Mesendoderm (in vitro differentiated cells): ENCODE data around the gene PTGDR2.

Experiments
- DNase-seq: peaks from one replicate; pipeline ENCODE4 v3.0.0; 2013
- H2AK5ac ChIP-seq: 2 replicates; pipeline ENCODE4 v1.6.1; 2013; ENCODE audit warnings: low read length, inconsistent platforms
- H2BK120ac ChIP-seq: 2 replicates; pipeline ENCODE4 v1.6.1; 2013; ENCODE audit warnings: low read depth, mild to moderate bottlenecking, low read length, moderate library complexity, mixed read lengths
- H2BK15ac ChIP-seq: replicated peaks from 2 replicates; pipeline ENCODE4 v1.6.1; 2013; ENCODE audit warnings: low read depth, mild to moderate bottlenecking, moderate library complexity
- H2BK5ac ChIP-seq: 2 replicates; pipeline ENCODE4 v1.6.1; 2013; ENCODE audit warnings: low read length, inconsistent platforms
- H3K18ac ChIP-seq: 2 replicates; pipeline ENCODE4 v1.6.1; 2013; ENCODE audit warnings: mild to moderate bottlenecking, low read length, mixed read lengths
- H3K23ac ChIP-seq: one replicate; pipeline ENCODE4 v1.6.1; 2013; ENCODE audit warnings: low read length
- H3K27ac ChIP-seq: 2 replicates; pipeline ENCODE4 v1.5.1; 2013; ENCODE audit warnings: low read depth, mild to moderate bottlenecking, inconsistent platforms, low read length, moderate library complexity
- H3K27me3 ChIP-seq: 2 replicates; pipeline ENCODE4 v1.6.1; 2013; ENCODE audit warnings: low read length, control low read depth, mild to moderate bottlenecking, inconsistent platforms; ENCODE audit not compliant: insufficient read depth, poor library complexity
- H3K36me3 ChIP-seq: 2 replicates; pipeline ENCODE4 v1.6.1; 2013; ENCODE audit warnings: low read length, inconsistent platforms; ENCODE audit not compliant: control insufficient read depth, insufficient read depth
- H3K4ac ChIP-seq: one replicate; pipeline ENCODE4 v1.6.1; 2013; ENCODE audit warnings: low read depth, mild to moderate bottlenecking, low read length, moderate library complexity
- H3K4me1 ChIP-seq: 2 replicates; pipeline ENCODE4 v1.6.1; 2013; ENCODE audit warnings: low read depth, low read length, inconsistent platforms; ENCODE audit not compliant: control insufficient read depth
- H3K4me2 ChIP-seq: 2 replicates; pipeline ENCODE4 v1.6.1; 2013; ENCODE audit warnings: low read length
- H3K4me3 ChIP-seq: 2 replicates; pipeline ENCODE4 v1.5.1; 2013; ENCODE audit warnings: mild to moderate bottlenecking, low read length
- H3K56ac ChIP-seq: one replicate; pipeline ENCODE4 v1.6.1; 2013; ENCODE audit warnings: low read length
- H3K79me1 ChIP-seq: 2 replicates; pipeline ENCODE4 v1.6.1; 2013; ENCODE audit warnings: low read length, inconsistent platforms
- H3K79me2 ChIP-seq: 2 replicates; pipeline ENCODE4 v1.6.1; 2013; ENCODE audit warnings: mild to moderate bottlenecking, low read length; ENCODE audit not compliant: control insufficient read depth, insufficient read depth
- H3K9ac ChIP-seq: 2 replicates; pipeline ENCODE4 v1.6.1; 2013; ENCODE audit warnings: low read length, inconsistent platforms
- H4K5ac ChIP-seq: one replicate; pipeline ENCODE4 v1.6.1; 2013; ENCODE audit warnings: low read length
- H4K8ac ChIP-seq: one replicate; pipeline ENCODE4 v1.6.1; 2013; ENCODE audit warnings: low read depth, mild to moderate bottlenecking, control low read depth, low read length, moderate library complexity
- WGBS: extraction: QIAGEN DNeasy Blood & Tissue Kit; methylation state at CpG from one replicate; pipeline ENCODE4 v1.1.7; 2013; ENCODE audit warnings: low lambda C conversion rate, missing lambda C conversion rate; ENCODE audit not compliant: insufficient coverage; ENCODE audit errors: extremely low coverage; 5-methylcytosine and 5-hydroxymethylcytosine counted together

Gene PTGDR2

DNA sequence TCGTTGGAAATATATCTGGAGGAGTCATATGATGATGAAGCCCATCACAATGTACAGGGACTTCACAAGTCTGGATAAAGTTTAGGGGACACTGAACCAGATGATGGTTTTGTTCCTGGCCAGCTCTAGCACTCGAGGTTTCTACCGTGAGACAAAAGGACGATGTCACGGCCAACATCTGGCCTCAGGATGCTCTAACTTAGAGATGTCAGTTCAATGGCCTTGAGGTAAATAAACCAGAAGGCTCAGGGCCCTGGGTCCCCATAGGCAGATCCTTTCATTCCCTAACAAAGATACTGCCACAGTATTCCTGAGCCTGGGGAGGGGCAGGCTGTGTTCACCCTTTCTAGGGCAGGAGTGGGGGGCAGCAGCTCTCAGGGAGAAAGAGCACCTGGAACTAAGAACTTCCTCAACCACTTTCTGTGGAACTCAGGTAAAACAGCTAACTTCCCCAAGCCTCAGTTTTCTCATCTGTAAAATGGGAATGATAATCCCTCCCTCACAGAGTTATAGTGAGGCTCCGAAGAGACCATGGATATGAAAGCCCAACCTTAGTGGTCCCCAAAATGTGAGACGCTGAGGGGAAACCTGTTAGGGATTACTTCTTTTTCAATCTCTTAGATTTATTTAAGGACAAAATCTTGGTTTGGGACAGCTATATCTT lies 52.3 kb downstream of the PTGDR2 start:
- H3K56ac ChIP-seq, result no peak overlapping the region
- no peak overlapping the region for H2AK5ac ChIP-seq
- H2BK120ac ChIP-seq, result no peak overlapping the region
- no peak overlapping the region for H3K4me2 ChIP-seq
- no peak overlapping the region for H3K18ac ChIP-seq
- no peaks in the 10 kb centered on the region for H3K79me1 ChIP-seq
- DNase-seq, result no peak
- no peak overlapping the region for H2BK5ac ChIP-seq
- H3K9ac ChIP-seq, result no peak overlapping the region
- no peak overlapping the region for H4K5ac ChIP-seq
- H3K79me2 ChIP-seq, result no peaks in the 10 kb centered on the region
- no peak overlapping the region for H2BK15ac ChIP-seq
- no peaks in the 10 kb centered on the region for H3K36me3 ChIP-seq
- no peak overlapping the region for H3K4me3 ChIP-seq
- H4K8ac ChIP-seq, result no peak overlapping the region
- no peaks in the 10 kb centered on the region for H3K27me3 ChIP-seq
- H3K4me1 ChIP-seq, result no peaks in the 10 kb centered on the region
- no peak overlapping the region for H3K4ac ChIP-seq
- H3K23ac ChIP-seq, result no peak overlapping the region
- no peak overlapping the region for H3K27ac ChIP-seq
- no CpG with 5 or more reads among the region's 7 CpGs for WGBS

DNA sequence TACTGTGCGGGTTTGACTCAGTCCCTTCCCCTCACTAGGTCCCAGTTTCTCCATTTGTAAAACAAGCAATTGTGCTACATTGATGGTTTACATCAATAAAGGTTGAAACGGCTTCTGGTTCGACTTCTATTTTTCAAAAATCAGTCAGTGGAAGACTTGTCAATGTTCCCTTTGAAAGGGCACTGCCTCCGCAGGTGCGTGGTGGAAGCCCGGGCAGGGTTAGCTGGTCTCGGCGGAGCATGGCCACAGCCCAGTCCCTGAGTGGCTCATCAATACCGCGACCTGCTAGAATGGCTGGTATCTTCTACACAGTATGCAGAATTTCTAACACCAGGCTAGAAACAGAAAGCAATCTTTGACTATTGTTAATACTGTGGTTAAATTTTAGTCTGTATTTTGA lies 54.6 kb downstream of the PTGDR2 start:
- no peak overlapping the region for H2BK5ac ChIP-seq
- H3K79me2 ChIP-seq, result no peaks in the 10 kb centered on the region
- no peaks in the 10 kb centered on the region for H3K27me3 ChIP-seq
- no peak overlapping the region for H3K27ac ChIP-seq
- H4K8ac ChIP-seq, result no peak overlapping the region
- H2AK5ac ChIP-seq, result no peak overlapping the region
- DNase-seq, result no peak
- no peak overlapping the region for H3K4me3 ChIP-seq
- H3K4me1 ChIP-seq, result no peaks in the 10 kb centered on the region
- H3K18ac ChIP-seq, result no peak overlapping the region
- no peak overlapping the region for H3K23ac ChIP-seq
- H2BK120ac ChIP-seq, result no peak overlapping the region
- H3K56ac ChIP-seq, result no peak overlapping the region
- no peak overlapping the region for H2BK15ac ChIP-seq
- no peak overlapping the region for H3K9ac ChIP-seq
- H3K4me2 ChIP-seq, result no peak overlapping the region
- WGBS, result no CpG with 5 or more reads among the region's 10 CpGs
- H3K36me3 ChIP-seq, result no peaks in the 10 kb centered on the region
- no peaks in the 10 kb centered on the region for H3K79me1 ChIP-seq
- no peak overlapping the region for H4K5ac ChIP-seq
- no peak overlapping the region for H3K4ac ChIP-seq
